Right lobe of liver (tissue), 6 donors: ENCODE results near the gene RBM47. TPM values are rescaled to one million over a fixed set of nuclear protein-coding genes. Genes with fewer than 3 reads are reported as not detected.

Experiments
- ATAC-seq, 4 donors: fragments of 200-7000 bp; cut with Tn5 transposase; one replicate each; pipeline ENCODE4 v1.9.1; 2020; ENCODE audit warnings: mild to moderate bottlenecking in 4 of 4, moderate library complexity in 4 of 4
- DNase-seq, 3 donors: peaks; one replicate each; pipeline ENCODE4 v3.0.0-alpha.2; 2020
- H3K27ac ChIP-seq, 3 donors: fragments of 200-600 bp; one replicate each; pipeline ENCODE4 v1.8.0; 2022
- H3K27me3 ChIP-seq, 2 donors: fragments of 200-600 bp; one replicate each; pipeline ENCODE4 v1.8.0; 2022
- H3K36me3 ChIP-seq, 4 donors: fragments of 200-600 bp; sonication (generic) in 1 of 4; one replicate each; pipeline versions ENCODE4 v1.5.1 to v1.8.0; 2017 to 2022; ENCODE audit warnings: control low read depth in 1 of 4
- H3K4me1 ChIP-seq, 4 donors: fragments of 200-600 bp; sonication (generic) in 1 of 4; one replicate each; pipeline versions ENCODE4 v1.5.1 to v1.8.0; 2017 to 2022; ENCODE audit warnings: control low read depth in 1 of 4
- H3K4me3 ChIP-seq, 3 donors: fragments of 200-600 bp; one replicate each; pipeline ENCODE4 v1.8.0; 2022
- H3K9me3 ChIP-seq, 4 donors: fragments of 200-600 bp; sonication (generic) in 1 of 4; one replicate each; pipeline versions ENCODE4 v1.5.1 to v1.8.0; 2017 to 2022; ENCODE audit warnings: control low read depth in 1 of 4
- CTCF ChIP-seq, 4 donors: fragments of 200-600 bp in 3 of 4; fragments of 450-650 bp in 1 of 4; IDR thresholded peaks; one replicate each; pipeline versions ENCODE4 v1.5.1 to v1.8.0; 2016 to 2022; ENCODE audit warnings: antibody characterized with exemption in 4 of 4, mild to moderate bottlenecking in 2 of 4
- POLR2A ChIP-seq: fragments of 450-650 bp; IDR thresholded peaks from one replicate; pipeline ENCODE4 v1.6.1; 2017; ENCODE audit warnings: antibody characterized with exemption, mild to moderate bottlenecking
- WGBS: methylation state at CpG from one replicate; pipeline ENCODE4 v1.1.6; 2018; ENCODE audit warnings: low coverage, low lambda C conversion rate; ENCODE audit not compliant: insufficient coverage; ENCODE audit errors: missing lambda C conversion rate; 5-methylcytosine and 5-hydroxymethylcytosine counted together
- intact Hi-C, 2 donors: fragments of 100-400 bp; cut with DNase I; formaldehyde crosslinking; loops; one replicate each; pipeline versions ENCODE4 v1.11.2 to v1.14.1; 2022
- total RNA-seq, 6 experiments: library from RNA; depleted of rRNA in 2 of 6; stranded (reverse); fragments of >200 nt in 2 of 6; fragmentation: NEBNext Ultra II Directional in 3 of 6; extraction: Animal tissue kit (Norgen Biotek cat#: 25700) in 3 of 6; gene quantifications; one replicate each; pipeline versions ENCODE4 v1.1.0 to v1.2.4, GENCODE V29; 2016 to 2023
- donor health status: DM: no; HTN: yes; CAD: no.
- donor health status: DM: no; HTN: no; CAD: no.
- donor health status: DM: no; HTN: no; CAD: no.
- donor health status: DM: no; HTN: yes; CAD: no.
- donor health status: DM: no; HTN: yes; CAD: no.

Gene RBM47
- total RNA-seq, 6 experiments from 2014 or later: 29.5 to 85.0 (median 51.1) TPM

- TF ChIP-seq CTCF (IDR thresholded peaks at IDR 0.05) (no peak), POLR2A (no peak)
- whole genome bisulfite sequencing: 22% methylated on average over 7 of the region's 8 CpGs
- DNase-seq (no peak), ATAC-seq (peak; percentile 26 to 45 (median 32))
- peaks cover 0 to 45% (median 11%) of the 10 kb centered on the region in 4 donors for H3K4me1 ChIP-seq
- H3K27me3 ChIP-seq: no peaks in the 10 kb centered on the region
- intact Hi-C loops: no loop called here
- H3K9me3 ChIP-seq: no peaks in the 10 kb centered on the region
- H3K27ac ChIP-seq: peak overlapping the region in 2 of 3 donors; percentile 6 to 62
- H3K36me3 ChIP-seq: no peaks in the 10 kb centered on the region
- H3K4me3 ChIP-seq: no peak overlapping the region
Observed at GRCh38 chr4:40586729-40587128, 42.9 kb downstream of the RBM47 start.

GRCh38 chr4:40586034-40586433 is 43.6 kb downstream of the RBM47 start:
- TF ChIP-seq CTCF (IDR thresholded peaks at IDR 0.05) (no peak), POLR2A (no peak)
- peaks cover 0 to 38% (median 8%) of the 10 kb centered on the region in 4 donors for H3K4me1 ChIP-seq
- no peak overlapping the region for H3K4me3 ChIP-seq
- H3K9me3 ChIP-seq: no peaks in the 10 kb centered on the region
- no peak for ATAC-seq
- no peak for DNase-seq
- H3K36me3 ChIP-seq: no peaks in the 10 kb centered on the region
- intact Hi-C loops: no loop called here
- no peaks in the 10 kb centered on the region for H3K27me3 ChIP-seq
- WGBS: 55% methylated on average over 2 of the region's 2 CpGs
- H3K27ac ChIP-seq: no peak overlapping the region

- Histone ChIP-seq H3K27me3 (no peaks in the 10 kb centered on the region), H3K27ac (no peak overlapping the region), H3K4me3 (no peak overlapping the region), H3K36me3 (no peaks in the 10 kb centered on the region), H3K9me3 (no peaks in the 10 kb centered on the region), H3K4me1 (peaks cover 0 to 31% (median 8%) of the 10 kb centered on the region in 4 donors)
- intact Hi-C loops: no loop called here
- ATAC-seq (no peak), DNase-seq (no peak)
- TF ChIP-seq CTCF (IDR thresholded peaks at IDR 0.05): no peak
- no peak for TF ChIP-seq POLR2A
- WGBS: 81% methylated on average over 5 of the region's 8 CpGs
Observed at GRCh38 chr4:40585201-40585799, 44.4 kb downstream of the RBM47 start.

- no peaks in the 10 kb centered on the region for H3K9me3 ChIP-seq
- no peak for DNase-seq
- WGBS: 97% methylated on average over 3 of the region's 3 CpGs
- H3K36me3 ChIP-seq: no peaks in the 10 kb centered on the region
- H3K4me3 ChIP-seq: no peak overlapping the region
- peaks cover 0 to 29% (median 8%) of the 10 kb centered on the region in 4 donors for H3K4me1 ChIP-seq
- H3K27ac ChIP-seq: no peak overlapping the region
- no peak for ATAC-seq
- no peaks in the 10 kb centered on the region for H3K27me3 ChIP-seq
- intact Hi-C loops: no loop called here
- TF ChIP-seq CTCF (IDR thresholded peaks at IDR 0.05): no peak
- no peak for TF ChIP-seq POLR2A
Observed at GRCh38 chr4:40584517-40585141, 45.0 kb downstream of the RBM47 start.
